ENCODE measurements around the gene BHMT. TPM values are rescaled to one million over a fixed set of nuclear protein-coding genes. Genes with fewer than 3 reads are reported as not detected.

BHMT gene
- total and polyA plus RNA-seq, 2 experiments from 2014 or later = 2.6 to 4.2 TPM

DNA sequence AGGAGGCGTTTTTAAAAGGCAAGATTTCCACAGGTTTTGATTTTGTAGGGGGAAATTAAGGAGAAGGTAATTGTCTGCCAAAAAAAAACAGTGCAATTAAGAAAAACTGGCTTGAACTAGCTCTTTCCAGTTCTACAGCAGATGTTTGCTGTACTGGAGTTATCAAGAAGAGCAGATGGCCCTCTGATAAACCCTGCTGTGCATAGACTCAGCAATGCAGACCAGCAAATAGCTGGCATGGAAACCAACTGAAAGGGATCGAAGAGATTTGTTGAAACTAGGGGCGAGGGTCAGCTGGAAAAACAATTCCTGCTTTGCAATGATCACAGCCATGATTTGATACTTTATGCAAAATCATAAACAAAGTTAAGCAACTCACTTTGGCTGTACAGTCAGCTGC lies 17.8 kb upstream of the BHMT start (continued):
- TF ChIP-seq, protein P1, sequence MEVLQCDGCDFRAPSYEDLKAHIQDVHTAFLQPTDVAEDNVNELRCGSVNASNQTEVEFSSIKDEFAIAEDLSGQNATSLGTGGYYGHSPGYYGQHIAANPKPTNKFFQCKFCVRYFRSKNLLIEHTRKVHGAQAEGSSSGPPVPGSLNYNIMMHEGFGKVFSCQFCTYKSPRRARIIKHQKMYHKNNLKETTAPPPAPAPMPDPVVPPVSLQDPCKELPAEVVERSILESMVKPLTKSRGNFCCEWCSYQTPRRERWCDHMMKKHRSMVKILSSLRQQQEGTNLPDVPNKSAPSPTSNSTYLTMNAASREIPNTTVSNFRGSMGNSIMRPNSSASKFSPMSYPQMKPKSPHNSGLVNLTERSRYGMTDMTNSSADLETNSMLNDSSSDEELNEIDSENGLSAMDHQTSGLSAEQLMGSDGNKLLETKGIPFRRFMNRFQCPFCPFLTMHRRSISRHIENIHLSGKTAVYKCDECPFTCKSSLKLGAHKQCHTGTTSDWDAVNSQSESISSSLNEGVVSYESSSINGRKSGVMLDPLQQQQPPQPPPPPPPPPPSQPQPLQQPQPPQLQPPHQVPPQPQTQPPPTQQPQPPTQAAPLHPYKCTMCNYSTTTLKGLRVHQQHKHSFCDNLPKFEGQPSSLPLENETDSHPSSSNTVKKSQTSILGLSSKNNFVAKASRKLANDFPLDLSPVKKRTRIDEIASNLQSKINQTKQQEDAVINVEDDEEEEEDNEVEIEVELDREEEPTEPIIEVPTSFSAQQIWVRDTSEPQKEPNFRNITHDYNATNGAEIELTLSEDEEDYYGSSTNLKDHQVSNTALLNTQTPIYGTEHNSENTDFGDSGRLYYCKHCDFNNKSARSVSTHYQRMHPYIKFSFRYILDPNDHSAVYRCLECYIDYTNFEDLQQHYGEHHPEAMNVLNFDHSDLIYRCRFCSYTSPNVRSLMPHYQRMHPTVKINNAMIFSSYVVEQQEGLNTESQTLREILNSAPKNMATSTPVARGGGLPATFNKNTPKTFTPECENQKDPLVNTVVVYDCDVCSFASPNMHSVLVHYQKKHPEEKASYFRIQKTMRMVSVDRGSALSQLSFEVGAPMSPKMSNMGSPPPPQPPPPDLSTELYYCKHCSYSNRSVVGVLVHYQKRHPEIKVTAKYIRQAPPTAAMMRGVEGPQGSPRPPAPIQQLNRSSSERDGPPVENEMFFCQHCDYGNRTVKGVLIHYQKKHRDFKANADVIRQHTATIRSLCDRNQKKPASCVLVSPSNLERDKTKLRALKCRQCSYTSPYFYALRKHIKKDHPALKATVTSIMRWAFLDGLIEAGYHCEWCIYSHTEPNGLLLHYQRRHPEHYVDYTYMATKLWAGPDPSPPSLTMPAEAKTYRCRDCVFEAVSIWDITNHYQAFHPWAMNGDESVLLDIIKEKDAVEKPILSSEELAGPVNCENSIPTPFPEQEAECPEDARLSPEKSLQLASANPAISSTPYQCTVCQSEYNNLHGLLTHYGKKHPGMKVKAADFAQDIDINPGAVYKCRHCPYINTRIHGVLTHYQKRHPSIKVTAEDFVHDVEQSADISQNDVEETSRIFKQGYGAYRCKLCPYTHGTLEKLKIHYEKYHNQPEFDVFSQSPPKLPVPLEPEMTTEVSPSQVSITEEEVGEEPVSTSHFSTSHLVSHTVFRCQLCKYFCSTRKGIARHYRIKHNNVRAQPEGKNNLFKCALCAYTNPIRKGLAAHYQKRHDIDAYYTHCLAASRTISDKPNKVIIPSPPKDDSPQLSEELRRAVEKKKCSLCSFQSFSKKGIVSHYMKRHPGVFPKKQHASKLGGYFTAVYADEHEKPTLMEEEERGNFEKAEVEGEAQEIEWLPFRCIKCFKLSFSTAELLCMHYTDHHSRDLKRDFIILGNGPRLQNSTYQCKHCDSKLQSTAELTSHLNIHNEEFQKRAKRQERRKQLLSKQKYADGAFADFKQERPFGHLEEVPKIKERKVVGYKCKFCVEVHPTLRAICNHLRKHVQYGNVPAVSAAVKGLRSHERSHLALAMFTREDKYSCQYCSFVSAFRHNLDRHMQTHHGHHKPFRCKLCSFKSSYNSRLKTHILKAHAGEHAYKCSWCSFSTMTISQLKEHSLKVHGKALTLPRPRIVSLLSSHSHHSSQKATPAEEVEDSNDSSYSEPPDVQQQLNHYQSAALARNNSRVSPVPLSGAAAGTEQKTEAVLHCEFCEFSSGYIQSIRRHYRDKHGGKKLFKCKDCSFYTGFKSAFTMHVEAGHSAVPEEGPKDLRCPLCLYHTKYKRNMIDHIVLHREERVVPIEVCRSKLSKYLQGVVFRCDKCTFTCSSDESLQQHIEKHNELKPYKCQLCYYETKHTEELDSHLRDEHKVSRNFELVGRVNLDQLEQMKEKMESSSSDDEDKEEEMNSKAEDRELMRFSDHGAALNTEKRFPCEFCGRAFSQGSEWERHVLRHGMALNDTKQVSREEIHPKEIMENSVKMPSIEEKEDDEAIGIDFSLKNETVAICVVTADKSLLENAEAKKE (CRISPR knock-in tag; IDR thresholded peaks at IDR 0.05) = no peak

DNA sequence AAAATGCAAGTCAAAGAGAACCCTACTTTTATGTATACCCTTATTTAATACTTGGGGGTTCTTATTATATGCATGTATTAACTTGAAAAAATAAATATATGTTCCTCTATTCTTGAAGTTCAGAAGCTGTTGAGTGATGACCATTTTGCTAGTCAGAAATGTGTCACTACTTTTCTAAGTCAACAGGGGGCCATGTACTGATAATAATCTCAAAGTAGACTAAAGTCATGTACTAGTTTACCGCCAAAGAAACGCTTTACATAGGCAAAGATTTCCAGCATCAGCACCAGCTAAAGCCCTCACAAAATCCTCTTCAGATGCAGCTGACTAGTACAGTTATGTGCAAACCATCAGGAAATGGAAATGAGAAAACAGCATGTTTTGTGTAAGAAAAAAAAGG lies 5.7 kb upstream of the BHMT start:
- H4K20me1 ChIP-seq (replicated peaks; ENCODE audit: insufficient read depth) = no peaks in the 10 kb centered on the region
- peaks cover 9% of the 10 kb centered on the region for H3K27me3 ChIP-seq (ENCODE audit: insufficient read depth)
- no peak overlapping the region for H3K4me2 ChIP-seq
- Mint-ChIP-seq H3K4me1 (no peaks in the 10 kb centered on the region; the same call in 2 of the 3 replicates), H3K4me3 (no peak overlapping the region), H3K27me3 (ENCODE audit: insufficient read depth, low read depth, poor library complexity) (peaks cover 4% of the 10 kb centered on the region), H3K9me3 (peaks cover 17% of the 10 kb centered on the region), H3K36me3 (ENCODE audit: low read depth) (peaks cover 7% of the 10 kb centered on the region), H3K27ac (no peak overlapping the region)
- peaks cover 4% of the 10 kb centered on the region; the same call in 1 of the 2 replicates for H3K36me3 ChIP-seq (ENCODE audit: insufficient read depth)
- H3K4me1 ChIP-seq (ENCODE audit: insufficient read depth) = no peaks in the 10 kb centered on the region
- H3K9me2 ChIP-seq (ENCODE audit: insufficient read depth) = no peaks in the 10 kb centered on the region
- no peak overlapping the region for H2AFZ ChIP-seq
- no peak for ATAC-seq
- H3K79me2 ChIP-seq (replicated peaks; ENCODE audit: insufficient read depth) = no peaks in the 10 kb centered on the region
- no peak overlapping the region for H3K4me3 ChIP-seq
- no peaks in the 10 kb centered on the region for H3F3A ChIP-seq (replicated peaks; ENCODE audit: low read depth)
- DNase-seq (ENCODE audit: low spot score) = no peak
- H3K27ac ChIP-seq (ENCODE audit: low read depth) = no peak overlapping the region
- TF ChIP-seq ZNF331 (CRISPR knock-in tag; IDR thresholded peaks at IDR 0.05; ENCODE audit: low read depth) = no peak
- TF ChIP-seq, protein P2, sequence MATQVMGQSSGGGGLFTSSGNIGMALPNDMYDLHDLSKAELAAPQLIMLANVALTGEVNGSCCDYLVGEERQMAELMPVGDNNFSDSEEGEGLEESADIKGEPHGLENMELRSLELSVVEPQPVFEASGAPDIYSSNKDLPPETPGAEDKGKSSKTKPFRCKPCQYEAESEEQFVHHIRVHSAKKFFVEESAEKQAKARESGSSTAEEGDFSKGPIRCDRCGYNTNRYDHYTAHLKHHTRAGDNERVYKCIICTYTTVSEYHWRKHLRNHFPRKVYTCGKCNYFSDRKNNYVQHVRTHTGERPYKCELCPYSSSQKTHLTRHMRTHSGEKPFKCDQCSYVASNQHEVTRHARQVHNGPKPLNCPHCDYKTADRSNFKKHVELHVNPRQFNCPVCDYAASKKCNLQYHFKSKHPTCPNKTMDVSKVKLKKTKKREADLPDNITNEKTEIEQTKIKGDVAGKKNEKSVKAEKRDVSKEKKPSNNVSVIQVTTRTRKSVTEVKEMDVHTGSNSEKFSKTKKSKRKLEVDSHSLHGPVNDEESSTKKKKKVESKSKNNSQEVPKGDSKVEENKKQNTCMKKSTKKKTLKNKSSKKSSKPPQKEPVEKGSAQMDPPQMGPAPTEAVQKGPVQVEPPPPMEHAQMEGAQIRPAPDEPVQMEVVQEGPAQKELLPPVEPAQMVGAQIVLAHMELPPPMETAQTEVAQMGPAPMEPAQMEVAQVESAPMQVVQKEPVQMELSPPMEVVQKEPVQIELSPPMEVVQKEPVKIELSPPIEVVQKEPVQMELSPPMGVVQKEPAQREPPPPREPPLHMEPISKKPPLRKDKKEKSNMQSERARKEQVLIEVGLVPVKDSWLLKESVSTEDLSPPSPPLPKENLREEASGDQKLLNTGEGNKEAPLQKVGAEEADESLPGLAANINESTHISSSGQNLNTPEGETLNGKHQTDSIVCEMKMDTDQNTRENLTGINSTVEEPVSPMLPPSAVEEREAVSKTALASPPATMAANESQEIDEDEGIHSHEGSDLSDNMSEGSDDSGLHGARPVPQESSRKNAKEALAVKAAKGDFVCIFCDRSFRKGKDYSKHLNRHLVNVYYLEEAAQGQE (IDR thresholded peaks at IDR 0.05; ENCODE audit: unreplicated experiment) = no peak
- no peak for TF ChIP-seq POLR2AphosphoS5 (IDR thresholded peaks at IDR 0.05; ENCODE audit: low read depth)
- no peak for TF ChIP-seq STAT1 (IDR thresholded peaks at IDR 0.05; ENCODE audit: unreplicated experiment)
- TF ChIP-seq JUNB (IDR thresholded peaks at IDR 0.05; ENCODE audit: unreplicated experiment) = no peak
- no peak for TF ChIP-seq NANOG (IDR thresholded peaks at IDR 0.05; ENCODE audit: borderline replicate concordance)
- TF ChIP-seq CREB1 (CRISPR knock-in tag; IDR thresholded peaks at IDR 0.05; ENCODE audit: low read depth) = no peak
- TF ChIP-seq, protein P3, sequence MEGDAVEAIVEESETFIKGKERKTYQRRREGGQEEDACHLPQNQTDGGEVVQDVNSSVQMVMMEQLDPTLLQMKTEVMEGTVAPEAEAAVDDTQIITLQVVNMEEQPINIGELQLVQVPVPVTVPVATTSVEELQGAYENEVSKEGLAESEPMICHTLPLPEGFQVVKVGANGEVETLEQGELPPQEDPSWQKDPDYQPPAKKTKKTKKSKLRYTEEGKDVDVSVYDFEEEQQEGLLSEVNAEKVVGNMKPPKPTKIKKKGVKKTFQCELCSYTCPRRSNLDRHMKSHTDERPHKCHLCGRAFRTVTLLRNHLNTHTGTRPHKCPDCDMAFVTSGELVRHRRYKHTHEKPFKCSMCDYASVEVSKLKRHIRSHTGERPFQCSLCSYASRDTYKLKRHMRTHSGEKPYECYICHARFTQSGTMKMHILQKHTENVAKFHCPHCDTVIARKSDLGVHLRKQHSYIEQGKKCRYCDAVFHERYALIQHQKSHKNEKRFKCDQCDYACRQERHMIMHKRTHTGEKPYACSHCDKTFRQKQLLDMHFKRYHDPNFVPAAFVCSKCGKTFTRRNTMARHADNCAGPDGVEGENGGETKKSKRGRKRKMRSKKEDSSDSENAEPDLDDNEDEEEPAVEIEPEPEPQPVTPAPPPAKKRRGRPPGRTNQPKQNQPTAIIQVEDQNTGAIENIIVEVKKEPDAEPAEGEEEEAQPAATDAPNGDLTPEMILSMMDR (conservative IDR thresholded peaks at IDR 0.05; ENCODE audit: low read depth in 2 of 2) = no peak
- TF ChIP-seq ZNF114 (CRISPR knock-in tag; IDR thresholded peaks at IDR 0.05) = no peak
- no peak for TF ChIP-seq EZH2 (IDR thresholded peaks at IDR 0.05; ENCODE audit: low read depth, unreplicated experiment)

All from GM23338 (cell line).